HepG2 (cell line): ENCODE results near the gene CNDP1. TPM values are rescaled to one million over a fixed set of nuclear protein-coding genes. Genes with fewer than 3 reads are reported as not detected.

Source experiments
- CBFB ChIP-seq: sonication (generic); formaldehyde crosslinking; IDR thresholded peaks from 2 replicates; pipeline ENCODE4 v1.4.0; 2020; ENCODE audit warnings: missing genetic modification reagents
- KLF9 ChIP-seq: IDR thresholded peaks from 2 replicates; pipeline ENCODE4 v1.6.1; 2016; ENCODE audit warnings: low read depth
- MAZ ChIP-seq, 2 experiments: sonication (generic) in 1 of 2; formaldehyde crosslinking in 1 of 2; IDR thresholded peaks; 2 replicates each; pipeline versions ENCODE4 v1.5.0 to v1.6.1; 2012 to 2020; ENCODE audit warnings: low read depth in 2 of 2, mild to moderate bottlenecking in 2 of 2, borderline replicate concordance in 1 of 2, improper control_type of control experiment in 1 of 2, low read length in 1 of 2, missing genetic modification reagents in 1 of 2, moderate library complexity in 1 of 2
- MBD4 ChIP-seq: IDR thresholded peaks from 2 replicates; pipeline ENCODE4 v1.6.1; 2012; ENCODE audit warnings: low read length, inconsistent platforms, borderline replicate concordance
- NFKBIZ ChIP-seq: IDR thresholded peaks from 2 replicates; pipeline ENCODE4 v1.6.1; 2018; ENCODE audit warnings: missing genetic modification reagents, missing compliant biosample characterization
- SNRNP70 ChIP-seq: fragments of 200-400 bp; formaldehyde crosslinking; IDR thresholded peaks from 2 replicates; pipeline ENCODE4 v1.6.1; 2017; ENCODE audit warnings: mild to moderate bottlenecking, low read depth, low read length, moderate library complexity
- TBL1XR1 ChIP-seq: fragments of 150-350 bp; IDR thresholded peaks from 2 replicates; pipeline ENCODE4 v1.6.1; 2014; ENCODE audit warnings: borderline replicate concordance, low read length; ENCODE audit not compliant: partially characterized antibody
- TEAD3 ChIP-seq: optimal IDR thresholded peaks from 2 replicates; pipeline ENCODE3; 2016; ENCODE audit warnings: borderline replicate concordance
- TSC22D2 ChIP-seq: sonication (generic); formaldehyde crosslinking; IDR thresholded peaks from 2 replicates; pipeline ENCODE4 v1.5.1; 2020; ENCODE audit warnings: missing genetic modification reagents, mild to moderate bottlenecking, borderline replicate concordance
- ZBTB3 ChIP-seq: sonication (generic); formaldehyde crosslinking; IDR thresholded peaks from 2 replicates; pipeline ENCODE4 v1.4.0; 2020; ENCODE audit warnings: low read depth, mild to moderate bottlenecking, moderate library complexity, missing genetic modification reagents, borderline replicate concordance
- ZBTB4 ChIP-seq: sonication (generic); formaldehyde crosslinking; IDR thresholded peaks from 2 replicates; pipeline ENCODE4 v1.4.0; 2020; ENCODE audit warnings: missing genetic modification reagents, mild to moderate bottlenecking, borderline replicate concordance
- ZGPAT ChIP-seq: IDR thresholded peaks from 2 replicates; pipeline ENCODE4 v1.6.1; 2016; ENCODE audit warnings: mild to moderate bottlenecking
- ZNF207 ChIP-seq: fragments of 450-650 bp; IDR thresholded peaks from 2 replicates; pipeline ENCODE4 v1.6.1; 2016; ENCODE audit warnings: antibody characterized with exemption, borderline replicate concordance
- ZNF260 ChIP-seq: sonication (generic); formaldehyde crosslinking; IDR thresholded peaks from 2 replicates; pipeline ENCODE4 v1.4.0; 2020; ENCODE audit warnings: missing genetic modification reagents, low read depth, mild to moderate bottlenecking, borderline replicate concordance
- ZNF749 ChIP-seq: sonication (generic); formaldehyde crosslinking; IDR thresholded peaks from 2 replicates; pipeline ENCODE4 v1.8.0; 2022; ENCODE audit warnings: mild to moderate bottlenecking, missing genetic modification reagents, moderate library complexity, borderline replicate concordance
- ZNF768 ChIP-seq: sonication (generic); formaldehyde crosslinking; IDR thresholded peaks from 2 replicates; pipeline ENCODE4 v1.4.0; 2020; ENCODE audit warnings: missing genetic modification reagents
- ZNF784 ChIP-seq: sonication (generic); formaldehyde crosslinking; IDR thresholded peaks from 2 replicates; pipeline ENCODE4 v1.5.1; 2020; ENCODE audit warnings: missing genetic modification reagents, mild to moderate bottlenecking, borderline replicate concordance
- ZSCAN9 ChIP-seq: IDR thresholded peaks from 2 replicates; pipeline ENCODE4 v1.6.1; 2016; ENCODE audit warnings: borderline replicate concordance
- polyA plus RNA-seq, 8 experiments: library from polyadenylated mRNA; depleted of rRNA in 3 of 8; stranded (reverse) in 7 of 8; unstranded in 1 of 8; fragments of >200 nt; fragmentation: Illumina TruSeq in 4 of 8; extraction: Trizol in 4 of 8; gene quantifications; 2 replicates each; pipeline versions ENCODE4 v1.2.1 to v1.2.3, GENCODE V29; 2011 to 2016; ENCODE audit warnings: low read depth in 4 of 8, missing spikeins in 1 of 8, mixed read lengths in 1 of 8; ENCODE audit not compliant: insufficient read depth in 1 of 8
- total RNA-seq, 5 experiments: library from RNA; depleted of rRNA; stranded (reverse); fragments of >200 nt; fragmentation: Illumina TruSeq; extraction: Trizol; gene quantifications; 2 replicates each; pipeline ENCODE4 v1.2.3, GENCODE V29; 2016; ENCODE audit warnings: low read depth in 1 of 5
- TF ChIP-seq, protein P1 (sequence below), 2 experiments: fragments of 450-650 bp in 1 of 2; sonication (generic) in 1 of 2; formaldehyde crosslinking; IDR thresholded peaks; 2 replicates each; pipeline versions ENCODE4 v1.5.0 to v1.8.0; 2020 to 2022; ENCODE audit warnings: mild to moderate bottlenecking in 1 of 2, missing genetic modification reagents in 1 of 2
- TF ChIP-seq, protein P2 (sequence below): sonication (generic); formaldehyde crosslinking; IDR thresholded peaks from 2 replicates; pipeline ENCODE4 v1.5.0; 2020; ENCODE audit warnings: mild to moderate bottlenecking, missing genetic modification reagents

The CNDP1 gene
- total and polyA plus RNA-seq, 2 of the 13 experiments (the other 11 are each of a cell fraction or from before 2014, with no cell fraction given): 0.01 TPM; not detected in 1

- TF ChIP-seq, protein P1, sequence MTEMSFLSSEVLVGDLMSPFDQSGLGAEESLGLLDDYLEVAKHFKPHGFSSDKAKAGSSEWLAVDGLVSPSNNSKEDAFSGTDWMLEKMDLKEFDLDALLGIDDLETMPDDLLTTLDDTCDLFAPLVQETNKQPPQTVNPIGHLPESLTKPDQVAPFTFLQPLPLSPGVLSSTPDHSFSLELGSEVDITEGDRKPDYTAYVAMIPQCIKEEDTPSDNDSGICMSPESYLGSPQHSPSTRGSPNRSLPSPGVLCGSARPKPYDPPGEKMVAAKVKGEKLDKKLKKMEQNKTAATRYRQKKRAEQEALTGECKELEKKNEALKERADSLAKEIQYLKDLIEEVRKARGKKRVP (CRISPR knock-in tag; IDR thresholded peaks at IDR 0.05): no peak
- TF ChIP-seq ZNF749 (CRISPR knock-in tag) (no peak), KLF9 (CRISPR knock-in tag) (no peak), ZNF207 (no peak), ZSCAN9 (CRISPR knock-in tag) (no peak), ZNF260 (CRISPR knock-in tag) (no peak), ZBTB4 (CRISPR knock-in tag) (0 out of 2 replicates have a peak, but pooled peaks have one; percentile 31), MBD4 (no peak), TEAD3 (peak; percentile 8), ZNF768 (CRISPR knock-in tag) (peak; percentile 53; the same call in 1 of the 2 replicates), CBFB (CRISPR knock-in tag) (no peak; the same call in 1 of the 2 replicates), ZBTB3 (CRISPR knock-in tag) (peak; percentile 57), ZNF784 (CRISPR knock-in tag) (no peak), TBL1XR1 (no peak), NFKBIZ (CRISPR knock-in tag) (no peak; the same call in 1 of the 2 replicates), SNRNP70 (no peak), MAZ (IDR thresholded peaks at IDR 0.05; ENCODE audit: borderline replicate concordance, low read depth, low read length) (no peak; the same call in 1 of the 2 replicates), MAZ (CRISPR knock-in tag; IDR thresholded peaks at IDR 0.05; ENCODE audit: low read depth) (peak; percentile 76; the same call in 1 of the 2 replicates), TSC22D2 (CRISPR knock-in tag) (0 out of 2 replicates have a peak, but pooled peaks have one; percentile 15), ZGPAT (CRISPR knock-in tag) (peak; percentile 62; the same call in 1 of the 2 replicates)
- TF ChIP-seq, protein P2, sequence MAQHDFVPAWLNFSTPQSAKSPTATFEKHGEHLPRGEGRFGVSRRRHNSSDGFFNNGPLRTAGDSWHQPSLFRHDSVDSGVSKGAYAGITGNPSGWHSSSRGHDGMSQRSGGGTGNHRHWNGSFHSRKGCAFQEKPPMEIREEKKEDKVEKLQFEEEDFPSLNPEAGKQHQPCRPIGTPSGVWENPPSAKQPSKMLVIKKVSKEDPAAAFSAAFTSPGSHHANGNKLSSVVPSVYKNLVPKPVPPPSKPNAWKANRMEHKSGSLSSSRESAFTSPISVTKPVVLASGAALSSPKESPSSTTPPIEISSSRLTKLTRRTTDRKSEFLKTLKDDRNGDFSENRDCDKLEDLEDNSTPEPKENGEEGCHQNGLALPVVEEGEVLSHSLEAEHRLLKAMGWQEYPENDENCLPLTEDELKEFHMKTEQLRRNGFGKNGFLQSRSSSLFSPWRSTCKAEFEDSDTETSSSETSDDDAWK (CRISPR knock-in tag): no peak
Measured at GRCh38 chr18:74496508-74497323, 37.6 kb upstream of the CNDP1 start (continued).
